Femur (tissue), 1 donor: ENCODE results near the gene COL4A5.

ENCODE experiments used
- DNase-seq: peaks from one replicate; pipeline ENCODE4 v3.0.0-alpha.2; 2017

The COL4A5 gene

DNA sequence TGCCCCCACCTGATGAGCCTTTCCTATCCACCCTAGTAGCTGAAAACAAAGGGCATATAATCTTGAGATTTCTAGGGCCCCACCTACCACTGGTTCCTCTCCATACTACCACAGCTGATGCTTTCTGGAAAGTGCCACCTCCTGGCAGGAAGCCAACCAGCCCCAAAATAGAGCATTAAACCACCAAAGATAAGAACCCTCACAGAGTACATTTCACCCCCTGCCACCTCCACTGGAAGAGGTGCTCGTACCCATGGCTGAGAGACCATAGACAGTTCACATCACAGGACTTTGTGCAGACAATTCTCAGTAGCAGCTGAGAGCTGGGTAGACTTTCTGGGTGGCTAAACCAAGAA lies 202.6 kb downstream of the COL4A5 start:
- no peak for DNase-seq

DNA sequence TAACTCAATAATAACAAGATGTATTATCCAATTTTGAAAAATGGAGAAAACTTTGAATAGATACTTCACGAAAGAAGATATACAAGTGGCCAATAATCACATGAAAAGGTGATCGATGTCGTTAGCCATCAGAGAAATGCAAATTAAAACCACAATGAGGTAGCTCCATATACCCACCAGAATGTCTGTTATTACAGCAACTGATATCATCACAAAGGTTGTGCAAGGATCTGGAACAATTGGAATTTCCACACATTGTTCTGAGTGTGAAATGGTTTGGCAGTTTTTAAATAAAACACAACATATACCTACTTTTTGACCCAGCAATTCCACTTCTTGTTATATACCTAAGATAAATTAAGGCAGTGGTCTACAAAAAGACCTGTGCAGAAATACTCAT lies 225.1 kb downstream of the COL4A5 start:
- DNase-seq = no peak

- DNase-seq = no peak
Measured at GRCh38 chrX:108666101-108666500, 226.5 kb downstream of the COL4A5 start.

DNA sequence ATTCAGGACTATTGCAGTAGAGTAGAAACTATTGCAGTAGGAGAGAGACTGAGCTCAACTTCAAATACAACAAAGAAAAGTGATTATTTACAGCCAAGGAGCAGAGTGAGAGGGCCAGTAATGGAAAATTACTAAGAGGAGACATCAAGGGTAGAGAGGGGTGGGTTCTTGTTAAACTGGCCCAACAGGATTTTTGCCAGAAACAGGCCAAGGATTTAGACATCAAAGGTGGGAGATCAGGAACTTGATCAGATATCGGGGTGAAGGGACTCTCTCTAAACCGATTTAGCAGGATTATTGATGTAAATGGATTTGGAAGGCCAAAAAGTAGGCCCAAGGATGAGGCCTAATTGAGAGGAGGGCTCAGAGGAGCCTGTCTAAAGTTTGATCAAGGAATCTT lies 231.9 kb downstream of the COL4A5 start:
- DNase-seq = no peak

- DNase-seq = no peak
Measured at GRCh38 chrX:108696690-108697089, 257.1 kb downstream of the COL4A5 start.

DNA sequence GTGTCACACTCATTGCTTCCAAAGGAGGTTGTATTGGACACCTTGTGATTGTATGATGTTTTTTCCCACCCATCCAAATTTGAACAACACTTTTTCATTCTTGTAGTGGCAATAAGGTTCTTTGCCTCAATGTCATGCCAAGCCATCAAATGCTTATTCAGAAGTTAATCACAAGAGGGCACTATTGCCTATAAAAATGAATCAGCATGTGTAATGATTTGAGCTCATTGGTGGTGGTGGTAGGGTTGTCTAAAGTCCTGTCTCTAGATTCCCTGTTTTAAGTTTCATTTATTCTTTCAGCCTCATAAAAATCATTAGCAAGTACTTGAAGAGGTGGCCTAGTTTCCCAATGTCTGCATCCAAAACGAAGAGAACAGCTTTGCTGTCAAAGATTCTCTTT lies 259.7 kb downstream of the COL4A5 start:
- DNase-seq = no peak

GRCh38 chrX:108701633-108702032 lies 262.0 kb downstream of the COL4A5 start:
- no peak for DNase-seq

GRCh38 chrX:108702530-108702929 lies 262.9 kb downstream of the COL4A5 start:
- DNase-seq = no peak

DNA sequence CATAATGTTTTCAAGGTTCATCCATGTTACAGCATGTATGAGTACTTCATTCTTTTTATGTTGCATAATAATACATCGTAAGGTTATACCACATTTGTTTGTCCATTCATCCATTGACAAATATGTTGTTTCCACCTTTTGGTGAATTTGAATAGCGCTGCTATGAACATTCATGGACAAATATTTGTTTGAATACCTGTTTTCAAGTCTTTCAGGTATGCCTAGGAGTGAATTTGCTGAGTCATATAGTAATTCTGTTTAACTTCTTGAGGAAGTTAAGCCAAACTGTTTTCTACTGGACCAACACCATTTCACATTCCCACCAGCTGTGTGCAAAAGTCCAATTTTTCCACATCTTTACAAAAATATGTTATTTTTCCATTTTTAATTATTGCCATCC lies 265.2 kb downstream of the COL4A5 start:
- no peak for DNase-seq

- DNase-seq = no peak
Measured at GRCh38 chrX:108712886-108713285, 273.2 kb downstream of the COL4A5 start.

DNA sequence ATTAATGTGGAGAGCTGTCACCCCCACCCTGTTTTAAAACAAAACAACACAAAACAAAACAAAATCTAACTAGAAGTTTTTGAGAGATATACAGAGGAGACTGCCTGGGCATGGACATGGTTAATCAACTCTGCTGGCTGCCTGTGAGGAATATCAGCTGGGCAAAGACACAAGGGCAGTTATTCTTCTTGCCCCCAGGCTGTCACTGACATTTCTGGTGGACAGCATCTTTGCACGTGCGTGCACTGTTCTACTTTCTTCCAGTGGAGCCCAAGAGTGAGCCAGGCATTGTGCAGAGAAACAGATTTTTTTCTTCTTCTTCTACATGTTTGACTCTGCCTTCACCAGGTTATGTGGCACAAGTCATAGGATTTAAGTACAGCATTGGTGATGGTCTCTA lies 282.9 kb downstream of the COL4A5 start:
- DNase-seq = no peak

DNA sequence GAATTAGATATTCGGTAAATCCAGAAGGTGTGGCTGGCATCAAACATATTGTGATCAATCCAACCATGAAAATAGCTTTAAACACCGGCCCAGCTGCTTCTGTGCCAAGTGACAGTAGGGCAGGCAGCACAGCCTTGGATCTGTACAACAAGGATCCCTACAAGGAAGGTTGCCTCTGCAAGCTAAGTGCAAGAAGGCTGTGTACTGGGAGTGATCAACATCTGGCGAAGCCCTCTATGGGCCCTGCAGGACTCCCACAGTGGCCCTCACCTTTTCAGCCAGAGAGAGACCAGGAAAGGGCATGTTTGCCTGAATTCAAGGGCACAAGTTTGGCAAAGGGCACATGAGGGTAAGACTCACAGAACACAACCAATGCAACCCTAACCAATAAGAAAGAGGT lies 287.1 kb downstream of the COL4A5 start:
- no peak for DNase-seq

GRCh38 chrX:108731153-108731552 lies 291.5 kb downstream of the COL4A5 start:
- DNase-seq = no peak

DNA sequence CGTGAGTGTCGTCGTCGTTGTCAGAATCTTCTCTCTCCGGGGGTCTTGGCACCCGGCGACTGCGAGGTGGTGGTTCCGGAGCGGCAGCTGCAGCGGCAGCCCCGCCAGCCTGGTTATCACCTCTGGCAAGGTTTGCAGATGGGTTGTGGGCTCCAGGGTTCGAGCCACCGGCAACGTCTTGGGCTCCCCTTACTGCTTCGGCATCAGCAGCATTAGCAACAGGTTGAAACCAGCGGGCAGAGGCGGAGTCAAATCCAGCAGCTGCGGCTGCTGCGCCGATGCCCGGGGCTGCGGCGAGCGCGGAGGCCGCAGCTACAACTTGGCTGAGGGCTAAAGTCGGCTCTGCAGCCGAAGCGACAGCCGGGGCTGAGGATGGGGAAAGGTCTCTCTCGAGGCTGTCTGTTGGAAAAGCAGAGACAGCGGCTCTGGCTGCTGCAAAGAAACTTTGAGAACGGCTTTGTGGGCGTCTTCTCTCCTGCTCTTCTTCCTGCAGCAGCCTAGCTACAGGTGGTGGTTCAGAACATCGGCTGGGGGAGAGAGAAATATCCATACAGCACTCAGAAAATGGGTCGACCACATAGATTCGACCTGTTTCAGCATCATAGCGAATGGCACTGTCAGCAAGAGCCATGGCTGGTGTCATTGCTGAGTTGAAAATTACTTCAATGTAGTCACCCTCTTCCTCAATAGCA lies 293.1 kb downstream of the COL4A5 start:
- DNase-seq = no peak

DNA sequence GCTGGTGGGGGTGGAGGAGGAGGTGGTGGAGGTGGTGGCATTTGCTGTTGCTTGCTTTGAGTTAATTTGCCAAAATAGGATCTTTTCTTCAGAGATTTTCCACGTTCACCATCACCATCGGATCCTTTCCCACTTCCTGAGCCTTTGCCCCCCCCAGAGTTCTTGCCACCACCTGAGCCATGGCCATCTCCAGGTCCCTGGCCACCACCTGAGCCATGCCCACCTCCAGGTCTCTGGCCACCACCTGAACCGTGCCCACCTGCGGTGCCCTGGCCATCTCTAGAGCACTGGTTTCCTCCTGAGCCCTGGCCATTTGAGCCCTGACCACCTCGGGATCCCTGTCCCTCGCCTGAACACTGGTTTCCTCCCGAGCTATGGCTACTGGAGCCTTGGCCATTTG lies 294.8 kb downstream of the COL4A5 start:
- DNase-seq = no peak

DNA sequence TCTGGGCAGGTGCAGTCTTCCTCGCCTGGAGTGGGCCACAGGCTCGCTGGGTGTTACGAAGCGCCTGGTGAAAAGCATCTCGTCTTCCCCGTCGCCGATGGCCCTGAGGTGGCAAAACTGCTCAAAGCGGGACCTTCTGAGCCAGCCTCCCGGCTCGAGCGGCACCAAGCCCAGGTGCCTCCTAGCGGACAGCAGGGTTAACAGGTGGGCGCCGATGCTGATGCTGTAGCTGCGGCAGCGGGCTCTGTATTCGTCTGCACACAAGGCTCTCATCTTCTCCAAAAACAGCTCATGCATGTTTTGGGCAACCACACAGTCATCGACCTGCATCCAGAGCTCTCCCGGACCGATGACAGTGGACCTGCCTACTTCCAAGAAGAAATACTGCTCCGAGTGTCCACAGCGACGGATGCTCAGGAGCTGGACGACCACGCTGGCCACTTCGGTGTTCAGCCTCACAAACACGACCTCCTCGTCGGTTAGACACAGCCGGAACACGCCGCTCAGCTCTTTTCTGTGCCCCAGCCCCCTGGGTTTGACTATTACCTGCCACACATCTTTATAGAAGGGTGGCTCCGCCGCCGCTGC lies 295.5 kb downstream of the COL4A5 start:
- no peak for DNase-seq

DNA sequence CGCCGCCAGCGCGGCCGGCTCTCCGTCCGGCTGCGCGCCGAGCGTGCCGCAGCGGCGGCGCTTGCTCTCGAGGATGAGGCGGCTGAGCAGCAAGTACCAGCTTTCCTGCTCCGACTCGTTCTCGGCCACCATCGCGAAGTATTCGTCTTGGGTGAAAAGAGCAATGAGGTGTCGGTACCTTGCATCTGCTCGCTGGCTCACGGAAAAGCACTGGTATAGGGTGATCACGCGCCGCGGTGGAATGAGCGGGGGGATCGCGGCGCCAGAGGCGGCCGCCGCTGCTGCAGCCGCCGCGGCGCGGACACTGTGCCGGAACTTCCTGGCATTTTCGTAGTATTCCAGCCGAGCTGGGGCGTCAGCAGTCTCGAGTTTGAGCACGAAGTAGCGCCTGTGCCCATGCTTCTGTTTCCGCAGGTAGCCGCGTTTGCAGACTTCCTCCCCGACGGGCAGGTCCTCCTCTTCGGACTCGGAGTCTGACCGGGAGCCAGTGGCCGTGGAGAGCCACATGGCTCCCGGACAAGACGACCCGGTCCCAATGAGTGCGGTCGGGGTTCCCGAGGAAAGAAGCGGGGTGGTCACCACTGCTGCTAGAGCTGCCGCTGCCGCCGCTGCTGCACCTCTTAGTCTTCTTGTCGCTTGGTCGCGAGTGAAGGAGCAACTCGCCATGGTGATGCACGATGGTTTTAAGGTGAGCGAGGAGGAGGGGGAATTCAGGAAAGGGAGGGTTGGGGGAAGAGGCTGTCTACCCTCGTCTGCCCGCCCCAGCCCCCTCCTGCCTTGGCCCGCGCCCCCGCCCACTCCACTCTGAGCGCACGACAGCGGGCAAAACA lies 296.3 kb downstream of the COL4A5 start:
- DNase-seq = no peak

DNA sequence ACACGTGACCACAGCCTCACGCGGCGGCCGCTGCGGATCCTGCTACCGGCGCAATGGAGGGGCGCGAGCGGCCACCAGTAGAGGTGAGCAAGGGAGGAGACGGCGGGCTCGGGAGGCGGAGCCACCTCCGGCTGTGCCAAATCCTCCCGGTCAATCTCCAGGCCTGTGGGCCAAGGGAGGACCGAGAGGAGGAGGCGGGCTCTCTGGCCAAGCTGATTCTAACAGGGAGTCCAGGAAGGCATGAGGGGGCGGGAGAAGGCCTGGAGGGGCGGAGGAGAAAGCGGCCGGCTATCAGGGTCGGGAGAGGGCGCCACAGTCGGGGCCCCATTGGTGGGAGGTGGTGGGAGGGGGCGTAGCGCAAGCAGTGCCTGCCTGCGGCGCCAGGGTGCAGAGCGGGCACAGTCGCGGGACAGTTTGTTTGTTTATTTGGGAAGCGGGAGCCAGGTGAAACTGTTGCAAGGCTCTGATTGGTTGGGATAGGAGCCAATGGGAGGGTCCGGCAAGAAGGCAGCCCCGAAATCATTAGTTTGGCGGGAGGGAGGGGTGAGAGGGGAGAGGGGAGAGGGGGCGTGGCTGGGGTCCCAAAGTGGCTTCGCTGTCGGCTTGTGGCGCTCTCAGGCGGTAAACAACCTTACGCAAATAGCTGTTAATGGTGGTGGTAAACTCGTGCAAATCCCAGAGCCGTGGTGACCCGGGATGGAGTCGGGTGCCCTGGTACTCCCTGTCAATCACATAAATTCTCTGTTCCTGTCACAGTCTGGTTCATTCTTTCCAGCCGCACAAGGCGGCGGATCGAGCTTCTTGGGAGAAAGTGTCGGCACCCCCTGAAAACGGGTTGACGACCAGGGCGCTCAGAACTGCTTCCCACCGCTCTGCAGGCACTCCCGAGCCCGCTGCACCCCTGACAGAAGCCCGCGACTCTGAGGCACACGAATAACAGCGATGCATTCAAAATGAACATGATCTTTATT lies 297.2 kb downstream of the COL4A5 start, which contains the start of gene IRS4:
Gene IRS4 (minus strand): TSS at position 55 of the 971 bp plus-strand sequence.
- DNase-seq = peak; percentile 40

DNA sequence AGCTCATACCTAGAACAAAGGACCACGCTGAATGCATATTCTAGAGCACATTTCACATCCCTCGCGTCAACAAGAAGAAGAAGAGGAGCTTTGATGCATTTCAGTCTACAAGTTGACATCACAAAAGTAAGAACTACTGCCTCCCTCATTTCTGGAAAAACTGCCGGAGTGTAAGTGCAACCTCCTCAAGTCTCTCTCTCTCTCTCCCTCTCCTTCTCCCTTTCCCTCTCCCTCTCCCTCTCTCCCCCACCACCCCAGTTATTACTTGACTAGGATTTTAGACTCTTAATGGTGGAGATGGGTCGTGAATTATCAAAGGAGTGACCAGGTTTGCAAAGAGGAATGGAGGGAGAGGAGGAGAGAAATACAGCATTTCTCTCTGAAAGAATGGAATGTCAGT lies 298.1 kb downstream of the COL4A5 start:
- no peak for DNase-seq

DNA sequence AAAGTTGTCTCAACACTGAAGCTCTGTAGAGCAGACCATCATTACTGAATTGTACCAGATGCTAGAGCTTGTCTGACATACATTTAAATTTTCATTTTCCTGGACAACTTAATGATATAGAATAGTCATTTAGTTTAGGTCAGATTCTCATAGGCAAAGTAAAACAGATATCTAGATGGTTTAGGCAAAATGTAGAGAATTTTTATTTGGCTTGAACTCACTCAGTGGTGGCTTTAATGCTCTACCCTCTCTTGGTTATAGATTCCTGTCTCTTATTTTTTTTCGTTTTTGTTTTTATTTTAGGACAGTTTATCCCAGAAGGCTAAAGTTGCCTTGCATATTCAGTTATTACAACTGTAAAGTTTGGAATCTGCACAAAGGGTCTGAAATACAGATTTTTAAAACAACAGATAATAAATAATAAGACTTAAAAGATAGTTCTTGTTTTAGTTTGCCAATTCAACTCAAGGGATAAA lies 300.7 kb downstream of the COL4A5 start:
- no peak for DNase-seq
